Activated T-helper 1 cell treated with anti-CD3 and anti-CD28 coated beads, Interleukin-2, amount 50 U/mL, for 16 hours (primary cell): ENCODE results near the gene CHCHD10.
A peak's percentile ranks its signal among the peaks of the same experiment; 100 is the strongest.
"Not testable (repeated sequence)": the region's sequence is repeated elsewhere in the genome, so short reads cannot be mapped to it uniquely, and the experiment has no call there.

ENCODE experiments used
- DNase-seq, 2 donors: peaks; one replicate each; pipeline ENCODE4 v3.0.0-alpha.2; 2020; ENCODE audit warnings: low read depth in 1 of 2, low spot score in 1 of 2

CHCHD10 gene

GRCh38 chr22:23751441-23751996 is 16.3 kb downstream of the CHCHD10 start:
- no peak for DNase-seq

GRCh38 chr22:23750714-23751440 is 16.9 kb downstream of the CHCHD10 start, which contains the start of gene ZNF70:
Gene ZNF70, minus strand, starts transcription at chr22:23751112. Its CDS starts 5,972 bp downstream, at chr22:23745140.
- peak; percentile 63 to 81 for DNase-seq

- DNase-seq: no peak
These were observed 17.4 kb downstream of the CHCHD10 start for GRCh38 chr22:23750367-23750713.

GRCh38 chr22:23749841-23750301 is 17.9 kb downstream of the CHCHD10 start:
- DNase-seq: no peak

GRCh38 chr22:23745791-23746190 is 22.0 kb downstream of the CHCHD10 start:
- no peak for DNase-seq

GRCh38 chr22:23744485-23744884 is 23.3 kb downstream of the CHCHD10 start:
- DNase-seq: no peak

- DNase-seq: no peak
These were observed 23.8 kb downstream of the CHCHD10 start for GRCh38 chr22:23744001-23744400.

GRCh38 chr22:23743303-23743705 is 24.5 kb downstream of the CHCHD10 start:
- no peak for DNase-seq

- no peak for DNase-seq
These were observed 25.1 kb downstream of the CHCHD10 start for GRCh38 chr22:23742505-23743264.

GRCh38 chr22:23737696-23738095 is 30.1 kb downstream of the CHCHD10 start:
- DNase-seq: no peak

GRCh38 chr22:23728108-23728507 is 39.7 kb downstream of the CHCHD10 start:
- not testable (repeated sequence) for DNase-seq

GRCh38 chr22:23722724-23723123 is 45.0 kb downstream of the CHCHD10 start:
- DNase-seq: no peak

- no peak for DNase-seq
These were observed 45.6 kb downstream of the CHCHD10 start for GRCh38 chr22:23722160-23722559.

GRCh38 chr22:23720855-23721254 is 46.9 kb downstream of the CHCHD10 start:
- DNase-seq: no peak

- no peak for DNase-seq
These were observed 49.2 kb downstream of the CHCHD10 start for GRCh38 chr22:23718371-23719165.

GRCh38 chr22:23716811-23717801 is 50.7 kb downstream of the CHCHD10 start:
- DNase-seq: peak; percentile 56 to 62
